COLO668 (cell line): ENCODE data around the gene TNNI3K.

Experiments used
- DNase-seq: peaks from one replicate; lab custom pipeline; 2025; ENCODE audit not compliant: unreplicated experiment; lab: John Stamatoyannopoulos, UW

Gene TNNI3K

GRCh38 chr1:74548961-74549750 is 314.0 kb downstream of the TNNI3K start:
- DNase-seq, result no peak

DNA sequence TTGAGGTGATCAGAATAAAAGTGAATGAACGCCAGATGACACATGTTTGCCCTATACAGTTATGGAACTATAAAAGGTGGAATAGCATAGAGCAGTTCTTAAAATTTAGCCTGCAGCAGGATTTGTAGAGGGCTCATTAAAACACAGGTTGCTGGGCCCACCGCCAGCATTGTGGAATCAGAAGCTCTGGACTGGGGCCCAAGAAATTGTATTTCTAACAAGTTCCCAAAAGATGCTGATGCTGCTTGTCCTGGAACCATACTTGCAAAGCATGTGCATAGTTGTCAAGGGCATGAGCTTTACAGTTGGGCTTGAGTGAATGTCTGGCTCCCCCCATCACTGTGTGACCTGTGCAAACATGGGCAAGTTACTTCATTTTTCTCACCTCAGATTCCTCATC is 314.7 kb downstream of the TNNI3K start:
- no peak for DNase-seq

DNA sequence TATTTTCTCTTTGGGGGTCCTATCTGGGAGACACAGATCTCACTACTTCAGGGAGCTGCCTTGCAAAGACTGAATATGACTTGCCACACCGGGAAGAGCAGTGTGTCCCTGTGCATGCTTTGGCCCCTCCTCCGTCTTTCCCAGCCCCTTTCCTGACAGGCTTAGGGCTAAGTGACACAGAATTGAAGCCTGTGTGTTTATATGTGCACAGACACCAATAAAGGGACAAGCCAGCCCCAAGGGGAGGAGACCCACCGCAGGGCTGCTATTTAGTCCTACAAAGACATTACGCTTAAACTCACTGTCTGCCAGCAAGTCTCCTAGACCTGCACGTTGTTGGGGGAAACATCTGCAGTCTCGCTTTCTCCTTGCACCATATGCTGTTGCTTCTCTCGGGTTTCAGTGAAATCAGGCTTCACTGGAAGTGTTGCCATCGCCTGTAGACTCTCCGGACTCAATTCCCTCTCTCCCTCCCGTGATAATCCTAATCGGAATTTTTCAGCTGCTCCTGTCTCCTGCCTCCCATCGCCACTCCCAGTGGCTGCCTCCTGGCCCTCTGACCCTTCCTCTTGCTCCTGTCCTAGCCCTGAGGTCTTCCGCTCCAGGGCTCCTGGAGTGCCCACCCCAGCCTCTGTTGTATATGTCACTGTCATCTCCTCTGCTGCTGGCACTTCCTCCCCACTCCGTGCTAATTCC is 335.8 kb downstream of the TNNI3K start:
- DNase-seq, result no peak

DNA sequence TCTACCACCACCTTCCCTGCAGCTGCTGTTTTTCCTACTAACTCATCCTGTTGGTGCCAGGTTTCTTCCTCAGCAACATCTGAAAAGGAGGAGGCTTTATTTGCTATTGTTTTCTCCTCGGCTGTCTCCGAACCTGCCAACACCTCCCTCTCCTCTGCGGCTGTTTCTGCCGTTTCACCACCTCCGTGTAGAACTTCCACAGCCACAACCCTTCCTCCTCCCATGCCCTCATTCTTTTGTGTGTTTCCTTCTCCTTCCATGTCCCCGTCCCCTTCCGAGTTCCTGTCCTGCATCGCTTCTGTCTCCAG is 336.3 kb downstream of the TNNI3K start:
- DNase-seq, result no peak

- DNase-seq, result no peak
These were observed 336.7 kb downstream of the TNNI3K start for GRCh38 chr1:74571891-74572290.

GRCh38 chr1:74578101-74578500 is 342.9 kb downstream of the TNNI3K start:
- DNase-seq, result no peak

DNA sequence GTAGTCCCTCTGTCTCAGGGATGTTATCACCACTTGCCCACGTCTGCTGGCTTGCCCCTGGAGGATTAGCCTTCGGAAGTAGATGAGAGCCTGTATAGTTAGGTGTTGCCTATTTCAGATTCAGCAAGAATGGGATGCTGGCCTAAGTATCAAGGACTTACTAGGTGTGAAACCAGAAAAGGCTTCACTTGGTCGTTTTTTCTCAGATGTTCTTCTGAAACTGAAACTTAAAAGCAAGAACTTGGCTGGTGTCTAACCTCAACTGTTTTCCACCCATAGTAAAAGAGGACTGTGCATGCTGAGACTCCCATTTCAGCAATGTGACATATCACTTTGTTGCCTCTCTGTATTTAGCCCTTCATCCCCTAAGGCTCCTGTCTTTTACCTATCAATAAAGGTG is 344.2 kb downstream of the TNNI3K start:
- no peak for DNase-seq

GRCh38 chr1:74583397-74583796 is 348.2 kb downstream of the TNNI3K start:
- no peak for DNase-seq

DNA sequence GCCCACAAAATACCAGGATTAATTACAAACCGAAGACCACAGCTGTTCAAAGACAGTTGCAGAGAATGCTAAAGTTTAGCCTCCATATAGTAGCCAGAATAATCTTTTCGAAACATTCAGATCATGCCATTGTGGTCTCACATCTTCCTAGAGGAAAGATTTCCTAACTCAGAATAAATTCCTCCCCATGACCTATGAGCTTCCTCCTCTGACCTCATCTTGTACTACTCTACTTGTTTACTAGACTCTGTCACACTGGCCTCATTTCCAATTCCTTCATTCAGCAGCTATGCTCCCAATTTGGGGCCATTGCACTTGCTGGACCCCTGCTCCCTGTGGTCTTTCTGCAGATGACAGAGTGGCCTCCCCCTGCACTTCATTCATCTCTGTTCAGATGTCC is 349.0 kb downstream of the TNNI3K start:
- DNase-seq, result no peak

DNA sequence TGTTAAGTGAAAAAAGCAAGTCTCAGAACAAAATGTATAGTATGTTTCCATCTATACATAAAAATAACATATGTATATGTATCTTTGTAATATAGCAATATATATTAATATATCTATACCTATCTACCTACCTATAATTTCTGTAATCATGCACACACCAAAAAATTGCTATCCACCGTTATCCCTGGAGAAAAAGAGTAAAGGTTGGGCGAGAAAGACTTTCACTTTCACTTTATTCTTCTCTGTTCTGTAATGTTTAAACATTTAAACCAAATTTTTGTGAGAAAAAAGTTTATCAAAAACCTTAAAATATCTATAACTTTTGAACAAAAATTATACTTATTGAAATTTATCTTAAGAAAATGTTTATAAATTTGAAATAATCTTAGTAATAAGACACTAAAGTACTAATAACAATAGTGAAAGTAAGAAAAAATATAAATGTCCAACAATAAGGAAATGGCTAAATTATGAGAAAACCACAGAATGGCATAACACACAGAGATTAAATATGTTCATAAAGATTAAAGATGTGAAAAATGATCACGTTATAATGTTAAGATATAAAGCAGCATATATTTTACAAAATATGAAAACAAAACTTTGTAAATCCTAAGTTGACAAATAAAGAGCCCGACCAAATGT is 351.2 kb downstream of the TNNI3K start:
- no peak for DNase-seq

DNA sequence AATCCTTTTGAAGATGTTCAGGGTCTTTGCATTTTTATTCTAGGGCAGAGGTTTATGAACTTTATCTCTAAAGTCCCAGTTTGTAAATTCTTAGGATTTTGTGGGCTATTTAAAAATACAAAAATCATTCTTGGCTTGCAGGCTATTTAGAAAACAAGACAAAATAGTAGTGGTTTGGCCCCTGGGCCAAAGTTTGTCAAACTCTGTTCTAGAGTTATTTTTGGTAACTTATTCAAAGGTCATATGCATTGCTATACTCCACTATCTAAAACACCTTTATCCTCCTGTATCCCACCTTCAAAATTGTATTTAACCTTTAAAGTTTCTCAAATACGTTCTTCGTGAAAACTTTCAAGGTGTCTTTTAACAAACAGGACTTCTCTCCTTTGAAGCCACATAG is 352.7 kb downstream of the TNNI3K start:
- no peak for DNase-seq

GRCh38 chr1:74590288-74590687 is 355.1 kb downstream of the TNNI3K start:
- DNase-seq, result no peak

GRCh38 chr1:74591949-74592348 is 356.8 kb downstream of the TNNI3K start:
- DNase-seq, result no peak

- no peak for DNase-seq
These were observed 357.6 kb downstream of the TNNI3K start for GRCh38 chr1:74592580-74593355.
